H1 (cell line): Measurements from ENCODE around the gene INTS1. TPM values are rescaled to one million over a fixed set of nuclear protein-coding genes. Genes with fewer than 3 reads are reported as not detected.

Source experiments
- ASH2L ChIP-seq: fragments of 200-600, 300-600 bp; sonication (generic); IDR thresholded peaks from one replicate; pipeline ENCODE4 v1.7.1; 2017; ENCODE audit warnings: low read length
- CTBP2 ChIP-seq: IDR thresholded peaks from 2 replicates; pipeline ENCODE4 v1.7.0; 2011; ENCODE audit warnings: borderline replicate concordance, mild to moderate bottlenecking, moderate library complexity, mixed read lengths, low read length; ENCODE audit not compliant: insufficient read depth, insufficient read length
- RXRA ChIP-seq: IDR thresholded peaks from 2 replicates; pipeline ENCODE4 v1.6.1; 2011; ENCODE audit warnings: low read depth, mild to moderate bottlenecking, low read length, moderate library complexity; ENCODE audit not compliant: insufficient read depth
- SAP30 ChIP-seq: fragments of 300-600 bp; sonication (generic); IDR thresholded peaks from 2 replicates; pipeline ENCODE4 v1.7.1; 2012; ENCODE audit warnings: low read length, moderate library complexity, mild to moderate bottlenecking, inconsistent platforms; ENCODE audit not compliant: insufficient read depth, insufficient replicate concordance
- polyA plus RNA-seq, 7 experiments: library from polyadenylated mRNA; depleted of rRNA in 3 of 7; stranded (reverse) in 5 of 7; unstranded in 2 of 7; fragments of >200 nt in 5 of 7; fragments of 200-250 nt in 2 of 7; gene quantifications; 1 replicate in 5 of 7; 2 replicates in 1 of 7; 4 replicates in 1 of 7; pipeline versions ENCODE4 v1.2.1 to v1.2.3, GENCODE V29; 2011 to 2013; ENCODE audit warnings: missing spikeins in 2 of 7, mixed read lengths in 2 of 7
- total RNA-seq: library from RNA; stranded (reverse); fragmentation: NEBNext Ultra II Directional; extraction: Animal tissue kit (Norgen Biotek cat#: 25700); gene quantifications from 2 replicates; pipeline ENCODE4 v1.2.1, GENCODE V29; 2021
- TF ChIP-seq, protein P1 (sequence below): fragments of 300-600 bp; sonication (generic); IDR thresholded peaks from 2 replicates; pipeline ENCODE4 v1.7.1; 2012; ENCODE audit warnings: low read length, moderate library complexity, mild to moderate bottlenecking, inconsistent platforms; ENCODE audit not compliant: insufficient replicate concordance

The INTS1 gene
- total and polyA plus RNA-seq, 2 of the 8 experiments (the other 6 are each of a cell fraction or from before 2014, with no cell fraction given), result 76.9 to 104 TPM

DNA sequence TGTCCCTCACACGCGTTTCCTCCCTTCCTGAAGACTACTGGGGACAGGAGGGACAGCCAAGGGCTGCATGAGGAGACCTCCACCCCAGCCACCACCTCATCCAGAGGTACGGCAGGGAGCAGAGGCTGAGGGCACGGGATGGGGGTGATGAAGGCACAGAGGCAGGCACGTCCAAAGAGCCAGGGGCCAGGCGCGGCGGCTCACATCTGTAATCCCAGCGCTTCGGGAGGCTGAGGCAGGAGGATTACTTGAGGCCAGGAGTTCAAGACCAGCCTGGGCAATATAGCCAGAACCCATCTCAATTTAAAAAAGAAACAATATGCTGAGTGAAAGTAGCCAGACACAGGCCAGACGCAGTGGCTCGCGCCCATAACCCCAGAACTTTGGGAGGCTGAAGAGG is 48.2 kb downstream of the INTS1 start (continued):
- no peak for TF ChIP-seq CTBP2
- TF ChIP-seq RXRA, result no peak
- TF ChIP-seq SAP30, result no peak
- TF ChIP-seq, protein P1, sequence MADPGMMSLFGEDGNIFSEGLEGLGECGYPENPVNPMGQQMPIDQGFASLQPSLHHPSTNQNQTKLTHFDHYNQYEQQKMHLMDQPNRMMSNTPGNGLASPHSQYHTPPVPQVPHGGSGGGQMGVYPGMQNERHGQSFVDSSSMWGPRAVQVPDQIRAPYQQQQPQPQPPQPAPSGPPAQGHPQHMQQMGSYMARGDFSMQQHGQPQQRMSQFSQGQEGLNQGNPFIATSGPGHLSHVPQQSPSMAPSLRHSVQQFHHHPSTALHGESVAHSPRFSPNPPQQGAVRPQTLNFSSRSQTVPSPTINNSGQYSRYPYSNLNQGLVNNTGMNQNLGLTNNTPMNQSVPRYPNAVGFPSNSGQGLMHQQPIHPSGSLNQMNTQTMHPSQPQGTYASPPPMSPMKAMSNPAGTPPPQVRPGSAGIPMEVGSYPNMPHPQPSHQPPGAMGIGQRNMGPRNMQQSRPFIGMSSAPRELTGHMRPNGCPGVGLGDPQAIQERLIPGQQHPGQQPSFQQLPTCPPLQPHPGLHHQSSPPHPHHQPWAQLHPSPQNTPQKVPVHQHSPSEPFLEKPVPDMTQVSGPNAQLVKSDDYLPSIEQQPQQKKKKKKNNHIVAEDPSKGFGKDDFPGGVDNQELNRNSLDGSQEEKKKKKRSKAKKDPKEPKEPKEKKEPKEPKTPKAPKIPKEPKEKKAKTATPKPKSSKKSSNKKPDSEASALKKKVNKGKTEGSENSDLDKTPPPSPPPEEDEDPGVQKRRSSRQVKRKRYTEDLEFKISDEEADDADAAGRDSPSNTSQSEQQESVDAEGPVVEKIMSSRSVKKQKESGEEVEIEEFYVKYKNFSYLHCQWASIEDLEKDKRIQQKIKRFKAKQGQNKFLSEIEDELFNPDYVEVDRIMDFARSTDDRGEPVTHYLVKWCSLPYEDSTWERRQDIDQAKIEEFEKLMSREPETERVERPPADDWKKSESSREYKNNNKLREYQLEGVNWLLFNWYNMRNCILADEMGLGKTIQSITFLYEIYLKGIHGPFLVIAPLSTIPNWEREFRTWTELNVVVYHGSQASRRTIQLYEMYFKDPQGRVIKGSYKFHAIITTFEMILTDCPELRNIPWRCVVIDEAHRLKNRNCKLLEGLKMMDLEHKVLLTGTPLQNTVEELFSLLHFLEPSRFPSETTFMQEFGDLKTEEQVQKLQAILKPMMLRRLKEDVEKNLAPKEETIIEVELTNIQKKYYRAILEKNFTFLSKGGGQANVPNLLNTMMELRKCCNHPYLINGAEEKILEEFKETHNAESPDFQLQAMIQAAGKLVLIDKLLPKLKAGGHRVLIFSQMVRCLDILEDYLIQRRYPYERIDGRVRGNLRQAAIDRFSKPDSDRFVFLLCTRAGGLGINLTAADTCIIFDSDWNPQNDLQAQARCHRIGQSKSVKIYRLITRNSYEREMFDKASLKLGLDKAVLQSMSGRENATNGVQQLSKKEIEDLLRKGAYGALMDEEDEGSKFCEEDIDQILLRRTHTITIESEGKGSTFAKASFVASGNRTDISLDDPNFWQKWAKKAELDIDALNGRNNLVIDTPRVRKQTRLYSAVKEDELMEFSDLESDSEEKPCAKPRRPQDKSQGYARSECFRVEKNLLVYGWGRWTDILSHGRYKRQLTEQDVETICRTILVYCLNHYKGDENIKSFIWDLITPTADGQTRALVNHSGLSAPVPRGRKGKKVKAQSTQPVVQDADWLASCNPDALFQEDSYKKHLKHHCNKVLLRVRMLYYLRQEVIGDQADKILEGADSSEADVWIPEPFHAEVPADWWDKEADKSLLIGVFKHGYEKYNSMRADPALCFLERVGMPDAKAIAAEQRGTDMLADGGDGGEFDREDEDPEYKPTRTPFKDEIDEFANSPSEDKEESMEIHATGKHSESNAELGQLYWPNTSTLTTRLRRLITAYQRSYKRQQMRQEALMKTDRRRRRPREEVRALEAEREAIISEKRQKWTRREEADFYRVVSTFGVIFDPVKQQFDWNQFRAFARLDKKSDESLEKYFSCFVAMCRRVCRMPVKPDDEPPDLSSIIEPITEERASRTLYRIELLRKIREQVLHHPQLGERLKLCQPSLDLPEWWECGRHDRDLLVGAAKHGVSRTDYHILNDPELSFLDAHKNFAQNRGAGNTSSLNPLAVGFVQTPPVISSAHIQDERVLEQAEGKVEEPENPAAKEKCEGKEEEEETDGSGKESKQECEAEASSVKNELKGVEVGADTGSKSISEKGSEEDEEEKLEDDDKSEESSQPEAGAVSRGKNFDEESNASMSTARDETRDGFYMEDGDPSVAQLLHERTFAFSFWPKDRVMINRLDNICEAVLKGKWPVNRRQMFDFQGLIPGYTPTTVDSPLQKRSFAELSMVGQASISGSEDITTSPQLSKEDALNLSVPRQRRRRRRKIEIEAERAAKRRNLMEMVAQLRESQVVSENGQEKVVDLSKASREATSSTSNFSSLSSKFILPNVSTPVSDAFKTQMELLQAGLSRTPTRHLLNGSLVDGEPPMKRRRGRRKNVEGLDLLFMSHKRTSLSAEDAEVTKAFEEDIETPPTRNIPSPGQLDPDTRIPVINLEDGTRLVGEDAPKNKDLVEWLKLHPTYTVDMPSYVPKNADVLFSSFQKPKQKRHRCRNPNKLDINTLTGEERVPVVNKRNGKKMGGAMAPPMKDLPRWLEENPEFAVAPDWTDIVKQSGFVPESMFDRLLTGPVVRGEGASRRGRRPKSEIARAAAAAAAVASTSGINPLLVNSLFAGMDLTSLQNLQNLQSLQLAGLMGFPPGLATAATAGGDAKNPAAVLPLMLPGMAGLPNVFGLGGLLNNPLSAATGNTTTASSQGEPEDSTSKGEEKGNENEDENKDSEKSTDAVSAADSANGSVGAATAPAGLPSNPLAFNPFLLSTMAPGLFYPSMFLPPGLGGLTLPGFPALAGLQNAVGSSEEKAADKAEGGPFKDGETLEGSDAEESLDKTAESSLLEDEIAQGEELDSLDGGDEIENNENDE, result no peak
- TF ChIP-seq ASH2L, result no peak
